Hepatocyte (in vitro differentiated cells): Measurements from ENCODE around the gene P2RY14.

Experiments used
- EZH2 ChIP-seq: fragments of 200-600 bp; sonication (generic); IDR thresholded peaks from 2 replicates; pipeline ENCODE4 v1.6.1; 2016; ENCODE audit warnings: antibody characterized with exemption, mild to moderate bottlenecking, borderline replicate concordance
- TF ChIP-seq, protein P1 (sequence below): fragments of 200-600 bp; sonication (generic); IDR thresholded peaks from 2 replicates; pipeline ENCODE4 v1.5.1; 2016; ENCODE audit warnings: antibody characterized with exemption, mild to moderate bottlenecking; ENCODE audit not compliant: poor library complexity

DNA sequence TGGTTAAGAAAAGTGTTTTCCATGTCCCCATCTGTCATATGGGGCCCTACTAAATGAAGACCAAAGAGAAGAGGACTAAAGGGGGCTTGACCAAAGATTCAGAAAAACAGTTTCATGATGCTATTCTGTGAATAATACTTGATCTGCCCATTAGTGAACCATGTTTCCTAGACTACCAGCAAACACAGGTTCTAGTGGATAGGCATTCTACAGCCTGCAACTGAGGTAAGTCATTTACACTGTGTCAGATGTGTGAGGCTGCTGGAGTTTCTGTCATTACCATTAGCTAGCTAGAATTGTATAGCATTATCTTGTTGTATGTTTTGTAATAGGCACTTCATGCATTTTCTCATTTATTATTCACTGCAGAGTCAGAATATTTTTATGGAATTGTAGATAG is 81.9 kb downstream of the P2RY14 start:
- TF ChIP-seq, protein P1, sequence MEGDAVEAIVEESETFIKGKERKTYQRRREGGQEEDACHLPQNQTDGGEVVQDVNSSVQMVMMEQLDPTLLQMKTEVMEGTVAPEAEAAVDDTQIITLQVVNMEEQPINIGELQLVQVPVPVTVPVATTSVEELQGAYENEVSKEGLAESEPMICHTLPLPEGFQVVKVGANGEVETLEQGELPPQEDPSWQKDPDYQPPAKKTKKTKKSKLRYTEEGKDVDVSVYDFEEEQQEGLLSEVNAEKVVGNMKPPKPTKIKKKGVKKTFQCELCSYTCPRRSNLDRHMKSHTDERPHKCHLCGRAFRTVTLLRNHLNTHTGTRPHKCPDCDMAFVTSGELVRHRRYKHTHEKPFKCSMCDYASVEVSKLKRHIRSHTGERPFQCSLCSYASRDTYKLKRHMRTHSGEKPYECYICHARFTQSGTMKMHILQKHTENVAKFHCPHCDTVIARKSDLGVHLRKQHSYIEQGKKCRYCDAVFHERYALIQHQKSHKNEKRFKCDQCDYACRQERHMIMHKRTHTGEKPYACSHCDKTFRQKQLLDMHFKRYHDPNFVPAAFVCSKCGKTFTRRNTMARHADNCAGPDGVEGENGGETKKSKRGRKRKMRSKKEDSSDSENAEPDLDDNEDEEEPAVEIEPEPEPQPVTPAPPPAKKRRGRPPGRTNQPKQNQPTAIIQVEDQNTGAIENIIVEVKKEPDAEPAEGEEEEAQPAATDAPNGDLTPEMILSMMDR = no peak
- no peak for TF ChIP-seq EZH2
